Inflammatory macrophage treated with lipopolysaccharide for 4 hours (primary cell): ENCODE measurements around the gene ANKRD30A.
"Not testable (repeated sequence)": the region's sequence is repeated elsewhere in the genome, so short reads cannot be mapped to it uniquely, and the experiment has no call there.

Source experiments
- DNase-seq: peaks from one replicate; pipeline ENCODE4 v3.0.0-alpha.2; 2020

ANKRD30A gene

GRCh38 chr10:37125191-37125732 lies at the start of gene ANKRD30A:
ANKRD30A (plus strand) TSS chr10:37125598; CDS start chr10:37125788, 190 bp downstream.
- DNase-seq: no peak

- DNase-seq: not testable (repeated sequence)
These were observed 49.3 kb upstream of the ANKRD30A start for GRCh38 chr10:37076083-37076482.

GRCh38 chr10:37095792-37096573 lies 29.4 kb upstream of the ANKRD30A start:
- DNase-seq: no peak

- no peak for DNase-seq
These were observed 24.1 kb upstream of the ANKRD30A start for GRCh38 chr10:37101261-37101660.

GRCh38 chr10:37109000-37109399 lies 16.4 kb upstream of the ANKRD30A start:
- no peak for DNase-seq

GRCh38 chr10:37124532-37124931 lies 866 bp upstream of the ANKRD30A start:
- DNase-seq: no peak

- DNase-seq: no peak
These were observed 523 bp downstream of the ANKRD30A start for GRCh38 chr10:37125921-37126320.

GRCh38 chr10:37146443-37146842 lies 21.0 kb downstream of the ANKRD30A start:
- no peak for DNase-seq

GRCh38 chr10:37162430-37162829 lies 37.0 kb downstream of the ANKRD30A start:
- DNase-seq: not testable (repeated sequence)

GRCh38 chr10:37171945-37172344 lies 46.5 kb downstream of the ANKRD30A start:
- DNase-seq: not testable (repeated sequence)

GRCh38 chr10:37178296-37178695 lies 52.9 kb downstream of the ANKRD30A start:
- not testable (repeated sequence) for DNase-seq

GRCh38 chr10:37182719-37183118 lies 57.3 kb downstream of the ANKRD30A start:
- DNase-seq: not testable (repeated sequence)

GRCh38 chr10:37206132-37206531 lies 80.7 kb downstream of the ANKRD30A start:
- no peak for DNase-seq

- DNase-seq: no peak
These were observed 95.5 kb downstream of the ANKRD30A start for GRCh38 chr10:37220866-37221265.

GRCh38 chr10:37222046-37222445 lies 96.6 kb downstream of the ANKRD30A start:
- no peak for DNase-seq

- no peak for DNase-seq
These were observed 99.8 kb downstream of the ANKRD30A start for GRCh38 chr10:37225163-37225562.

GRCh38 chr10:37226524-37226923 lies 101.1 kb downstream of the ANKRD30A start:
- no peak for DNase-seq

GRCh38 chr10:37234692-37235091 lies 109.3 kb downstream of the ANKRD30A start:
- no peak for DNase-seq

GRCh38 chr10:37236093-37236492 lies 110.7 kb downstream of the ANKRD30A start:
- no peak for DNase-seq

GRCh38 chr10:37240223-37240622 lies 114.8 kb downstream of the ANKRD30A start:
- no peak for DNase-seq

GRCh38 chr10:37246637-37247036 lies 121.2 kb downstream of the ANKRD30A start:
- no peak for DNase-seq

- DNase-seq: not testable (repeated sequence)
These were observed 130.4 kb downstream of the ANKRD30A start for GRCh38 chr10:37255837-37256236.

- no peak for DNase-seq
These were observed 137.9 kb downstream of the ANKRD30A start for GRCh38 chr10:37263304-37263703.

GRCh38 chr10:37268266-37268665 lies 142.9 kb downstream of the ANKRD30A start:
- no peak for DNase-seq
